GM18858 (cell line): ENCODE data around the gene KIAA0319L.
"Not testable (repeated sequence)": the region's sequence is repeated elsewhere in the genome, so short reads cannot be mapped to it uniquely, and the experiment has no call there.

Experiments
- ATAC-seq: cut with Tn5 transposase; IDR thresholded peaks from one replicate; pipeline ENCODE4 v1.9.1; 2021; ENCODE audit not compliant: unreplicated experiment

KIAA0319L gene

DNA sequence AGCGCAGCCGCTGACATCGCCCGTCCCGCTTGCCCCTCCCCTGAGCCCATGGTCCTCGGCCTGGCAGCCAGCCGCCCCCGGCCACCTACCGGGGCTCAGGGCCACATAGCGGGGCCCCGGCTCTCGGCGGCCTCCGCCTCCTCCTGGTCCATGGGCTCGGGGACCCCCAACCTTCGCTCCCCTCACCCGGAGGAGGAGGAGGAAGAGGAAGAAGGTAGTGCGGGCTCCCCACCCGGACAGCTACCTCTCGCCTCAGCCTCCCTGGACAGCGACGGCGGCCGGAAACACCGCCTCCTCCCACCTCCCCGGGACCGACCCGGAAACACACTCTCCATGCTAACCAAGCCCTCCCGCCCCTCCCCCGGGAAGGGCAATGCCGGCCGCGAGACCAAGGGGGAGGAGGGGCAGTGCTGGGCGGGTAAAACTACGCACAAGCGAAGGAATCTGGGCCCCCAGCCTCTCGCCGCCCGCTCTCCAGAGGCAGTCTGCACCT, at the start of gene KIAA0319L:
KIAA0319L (minus strand) TSS at position 286 of the 493 bp plus-strand sequence. CDS start 2,912 bp downstream, outside the sequence.
- ATAC-seq: peak; percentile 54

DNA sequence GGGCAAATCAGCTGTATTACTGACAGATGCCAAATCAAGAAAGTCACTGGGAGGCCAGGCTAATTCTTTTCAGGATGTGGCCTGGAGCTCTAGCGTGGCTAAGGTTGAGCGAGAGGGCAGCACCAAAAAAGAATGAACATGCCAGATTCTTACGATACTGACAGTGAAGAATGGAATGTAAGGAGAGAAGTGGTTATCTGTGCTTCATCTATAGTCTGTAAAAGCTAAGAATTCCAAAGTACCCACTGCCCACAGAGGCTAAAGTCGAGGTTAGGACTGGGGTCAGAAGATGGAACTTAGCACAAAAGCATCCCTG, 48.6 kb upstream of the KIAA0319L start:
- ATAC-seq: no peak

DNA sequence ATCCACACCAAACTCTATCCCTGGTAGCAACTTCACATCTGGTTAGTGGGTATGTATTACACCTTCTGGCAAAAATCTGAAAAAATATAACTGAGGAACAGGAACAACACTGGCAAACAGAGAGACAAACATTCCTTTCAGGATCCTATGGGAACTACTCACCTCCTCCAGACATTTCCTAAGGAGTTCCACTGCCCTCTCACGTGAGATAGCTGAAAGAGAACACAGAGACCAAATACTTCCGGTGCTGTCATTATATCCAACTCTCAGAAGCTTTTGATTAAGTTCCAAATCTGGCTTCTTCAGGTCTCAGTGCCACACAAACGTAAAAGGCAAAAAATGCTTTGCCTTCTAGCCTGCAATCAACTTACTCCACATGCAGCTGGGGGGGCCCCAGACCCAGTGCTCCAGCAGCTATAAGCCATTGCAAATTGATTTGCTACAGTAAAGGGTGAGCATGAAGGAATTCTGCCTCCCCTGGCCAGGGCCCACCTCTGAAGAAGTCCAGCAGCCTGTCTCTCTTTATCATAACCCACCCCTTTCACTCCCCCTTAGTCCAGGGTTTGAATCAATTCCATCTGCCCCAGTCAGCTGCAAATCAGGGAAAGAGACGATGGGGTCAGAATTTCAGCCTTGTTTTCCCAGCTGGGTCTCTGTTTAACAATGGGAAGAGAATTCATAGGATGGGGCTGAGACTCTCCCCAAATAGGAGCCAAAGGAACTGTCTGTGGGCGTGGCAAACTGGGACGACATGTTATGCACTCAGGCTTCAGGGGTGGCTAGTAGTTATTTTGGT, 48.1 kb upstream of the KIAA0319L start:
- no peak for ATAC-seq

DNA sequence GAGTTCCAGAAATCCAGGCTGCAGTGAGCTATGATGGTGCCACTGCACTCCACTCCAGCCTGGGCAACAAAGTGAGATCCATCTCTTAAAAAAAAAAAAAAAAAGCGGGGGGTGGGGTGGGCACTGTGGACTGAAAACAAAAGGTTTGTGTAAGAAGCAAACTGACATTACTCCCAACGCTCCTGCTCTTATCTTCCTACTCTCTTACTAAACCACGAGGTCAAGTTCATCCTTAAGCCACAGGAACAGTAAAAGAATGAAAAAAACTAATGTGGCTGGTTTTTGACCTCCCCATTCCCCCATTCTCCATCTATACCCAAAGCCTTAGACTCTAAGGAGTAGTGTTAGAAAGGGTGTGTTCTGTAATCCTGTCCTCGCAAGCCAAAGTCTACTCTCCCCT, 46.7 kb upstream of the KIAA0319L start:
- ATAC-seq: no peak

DNA sequence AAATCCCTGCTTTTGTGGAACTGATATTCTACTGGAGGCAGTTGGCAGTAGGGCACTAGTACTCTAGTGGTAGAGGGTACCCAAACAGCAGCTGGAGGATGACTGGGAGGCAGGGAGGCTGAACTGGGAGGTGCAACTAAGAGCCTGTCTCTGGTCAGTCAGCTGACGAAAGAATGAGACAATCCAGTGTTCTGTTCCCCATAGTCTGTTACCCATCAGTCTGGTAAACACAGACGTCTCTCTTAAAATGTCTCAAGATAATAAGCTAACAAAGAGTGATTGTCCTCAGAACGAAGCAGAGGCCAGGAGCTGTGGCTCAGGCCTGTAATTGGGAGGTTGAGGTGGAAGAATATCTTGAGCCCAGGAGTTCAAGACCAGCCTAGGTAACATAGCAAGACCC, 46.3 kb upstream of the KIAA0319L start:
- ATAC-seq: no peak

DNA sequence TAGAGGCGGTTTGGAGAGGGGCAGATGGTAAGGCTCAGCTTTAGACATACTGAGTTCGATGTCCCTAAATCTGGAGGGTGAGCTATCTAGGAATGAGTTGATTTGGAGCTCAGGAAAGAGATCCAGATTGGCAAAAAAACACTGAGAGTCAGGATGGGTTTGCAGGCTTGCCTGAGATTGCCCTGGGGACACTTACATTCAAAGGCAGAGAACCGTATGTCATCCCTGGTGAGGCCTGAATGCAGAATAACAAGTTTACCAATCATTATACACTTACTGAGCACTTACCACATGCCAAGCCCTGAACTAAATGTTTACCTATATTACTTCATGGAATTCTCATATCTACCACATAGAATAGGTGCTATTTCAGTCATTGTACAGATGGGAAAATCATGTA, 43.4 kb upstream of the KIAA0319L start:
- no peak for ATAC-seq

DNA sequence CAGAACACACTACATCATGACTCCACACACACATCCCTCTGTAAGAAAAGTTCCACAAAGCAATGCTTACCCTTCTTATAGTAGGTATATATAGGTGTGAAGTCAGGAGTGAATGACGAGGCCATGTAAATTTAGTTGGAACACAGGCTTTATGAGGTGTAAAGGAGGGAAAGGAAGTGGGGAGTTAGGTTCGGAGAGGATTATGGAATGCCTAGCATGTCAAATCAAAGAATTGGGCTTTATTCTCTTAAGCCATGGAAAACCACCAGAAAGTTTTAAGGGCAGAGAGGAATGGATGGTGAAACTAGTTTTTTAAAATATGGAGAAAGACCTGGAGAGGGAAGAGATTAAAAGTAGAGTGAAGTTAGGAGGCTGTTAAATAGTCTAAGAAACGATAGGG, 42.2 kb upstream of the KIAA0319L start:
- no peak for ATAC-seq

DNA sequence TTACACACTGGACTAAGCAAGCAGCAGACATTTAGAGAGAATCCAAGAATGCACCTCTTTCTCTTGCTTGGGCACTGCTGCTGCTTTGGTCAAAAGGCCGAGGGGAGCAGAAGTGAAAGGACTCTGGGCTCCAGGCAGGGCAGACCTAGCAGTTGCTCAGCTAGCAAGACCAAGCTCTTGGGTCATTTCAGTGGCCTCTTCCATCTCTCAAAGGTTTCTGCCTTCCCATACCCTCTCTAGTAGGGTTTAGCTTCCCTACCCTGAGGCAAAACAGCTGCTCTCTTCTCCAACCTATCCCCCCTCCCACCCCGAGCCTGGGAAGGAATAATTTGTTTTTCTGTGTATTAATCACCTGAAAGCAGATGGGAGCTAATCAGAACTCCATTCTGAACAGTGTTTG, 41.7 kb upstream of the KIAA0319L start:
- ATAC-seq: no peak

DNA sequence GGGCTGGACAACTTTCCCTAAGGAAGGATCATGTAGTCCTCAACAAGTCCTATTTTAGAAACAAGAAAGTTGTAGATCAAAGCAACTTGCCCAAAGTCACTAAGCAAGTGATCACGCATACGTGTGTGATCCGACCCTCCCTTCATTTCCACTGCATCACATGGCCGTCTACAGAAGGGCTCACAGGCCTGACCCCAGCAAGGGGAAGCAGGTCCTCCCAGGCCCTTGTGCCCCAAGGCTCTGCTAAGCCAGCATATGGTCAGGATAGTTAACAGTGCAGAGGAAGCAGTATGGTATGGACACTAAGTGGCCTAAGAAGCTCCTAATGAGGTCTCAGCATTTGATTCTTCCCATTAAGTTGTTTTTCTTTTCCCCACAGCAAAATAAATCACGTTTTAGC, 40.7 kb upstream of the KIAA0319L start:
- no peak for ATAC-seq

DNA sequence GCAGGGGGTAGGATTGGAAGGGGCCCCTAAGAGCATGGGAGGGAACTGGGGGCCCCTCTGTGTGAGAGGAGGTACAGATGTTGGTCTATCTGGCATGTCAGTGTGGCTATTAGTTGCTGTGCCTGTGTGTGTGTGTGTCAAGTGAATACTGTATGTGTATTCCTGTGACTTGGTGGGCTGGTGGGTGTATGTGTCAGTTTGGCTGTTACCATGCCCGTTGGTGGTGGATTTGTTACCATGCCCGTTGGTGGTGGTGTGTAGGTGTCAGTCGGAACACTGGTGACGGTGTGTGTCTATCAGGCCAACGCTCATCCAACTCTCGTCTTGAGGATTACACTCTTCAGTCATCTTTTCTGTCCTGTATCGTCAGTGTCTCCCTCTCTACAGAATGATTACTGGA, 38.5 kb upstream of the KIAA0319L start:
- no peak for ATAC-seq

DNA sequence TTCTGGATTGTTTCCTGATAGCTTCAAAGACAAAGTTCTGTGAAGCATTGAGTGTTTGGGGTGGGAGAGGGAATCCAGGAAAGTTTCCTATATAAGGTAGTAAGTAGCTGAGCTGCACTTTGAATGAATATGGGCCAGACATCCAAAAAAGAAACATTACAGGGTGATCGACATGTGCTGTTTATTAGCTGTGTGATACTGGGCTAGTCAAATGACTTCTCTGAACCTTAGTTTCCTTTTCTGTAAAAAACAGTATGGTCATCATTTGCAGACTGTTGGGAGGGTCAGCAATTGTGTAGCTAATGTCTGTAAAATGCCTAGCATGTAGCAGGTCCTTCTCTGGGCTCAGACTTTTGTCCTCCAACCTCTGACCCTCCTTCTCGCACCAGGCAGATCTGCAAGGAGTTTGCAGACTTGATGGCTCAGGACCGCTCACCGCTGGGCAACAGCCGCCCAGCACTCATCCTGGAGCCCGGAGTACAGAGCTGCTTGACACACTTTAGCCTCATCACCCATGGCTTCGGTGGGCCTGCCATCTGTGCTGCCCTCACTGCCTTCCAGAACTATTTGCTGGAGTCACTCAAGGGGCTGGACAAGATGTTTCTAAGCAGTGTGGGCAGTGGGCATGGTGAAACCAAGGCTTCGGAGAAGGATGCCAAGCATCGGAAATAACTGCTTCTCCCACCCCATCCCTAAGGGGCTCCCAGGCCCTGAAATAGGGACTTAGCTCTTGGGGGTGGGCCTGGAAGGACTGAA, 37.0 kb upstream of the KIAA0319L start:
- no peak for ATAC-seq

DNA sequence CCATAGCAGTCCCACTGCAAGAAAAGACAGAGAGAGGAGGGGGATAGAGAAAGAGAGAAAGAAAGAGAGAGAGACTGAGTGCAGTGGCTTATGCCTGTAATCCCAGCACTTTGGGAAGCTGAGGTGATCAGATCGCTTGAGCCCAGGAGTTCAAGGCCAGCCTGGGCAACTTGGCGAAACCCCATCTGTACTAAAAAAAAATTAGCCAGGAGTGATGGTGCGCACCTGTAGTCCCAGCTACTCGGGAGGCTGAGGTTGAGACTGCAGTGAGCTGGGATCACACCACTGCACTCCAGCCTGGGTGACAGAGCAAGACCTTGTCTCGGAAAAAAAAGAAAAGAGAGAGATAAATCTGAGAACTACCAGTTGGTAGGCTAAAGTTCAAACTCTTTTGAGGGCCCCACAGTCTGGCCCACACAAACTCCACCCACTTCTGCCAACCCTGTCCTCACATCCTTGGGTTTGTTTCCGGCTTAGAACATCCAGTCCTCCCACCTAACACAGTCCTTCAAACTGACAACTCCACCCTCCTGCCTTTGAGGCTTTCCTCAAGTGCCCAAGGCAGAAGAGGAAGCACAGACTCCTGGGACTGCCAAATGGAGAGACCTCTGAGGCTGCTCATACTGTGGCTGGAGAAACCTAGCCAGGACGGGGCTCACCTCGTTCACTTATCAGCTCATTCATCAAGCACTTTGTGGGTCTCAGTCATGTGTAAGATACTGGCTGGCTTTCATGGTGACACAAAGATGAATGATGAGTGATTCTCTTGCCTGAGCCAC, 36.0 kb upstream of the KIAA0319L start:
- no peak for ATAC-seq

DNA sequence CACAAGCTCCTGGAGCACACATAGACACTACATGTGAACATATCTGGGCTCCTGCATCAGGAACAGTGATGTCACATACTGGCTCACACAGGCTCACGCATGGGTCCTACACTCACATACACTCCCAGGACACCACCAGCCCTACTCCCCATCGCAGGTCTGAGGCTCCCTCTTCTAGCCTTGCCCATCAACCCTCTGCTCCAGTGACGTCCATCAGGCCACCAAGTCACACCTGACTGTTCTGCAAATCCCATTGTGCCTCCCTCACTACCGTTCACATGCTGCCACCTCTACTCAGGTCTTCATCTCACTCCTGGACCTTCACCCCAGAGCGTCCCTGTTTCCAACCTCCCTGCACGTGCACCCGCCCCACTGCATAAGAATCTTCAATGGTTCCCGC, 34.0 kb upstream of the KIAA0319L start:
- no peak for ATAC-seq

DNA sequence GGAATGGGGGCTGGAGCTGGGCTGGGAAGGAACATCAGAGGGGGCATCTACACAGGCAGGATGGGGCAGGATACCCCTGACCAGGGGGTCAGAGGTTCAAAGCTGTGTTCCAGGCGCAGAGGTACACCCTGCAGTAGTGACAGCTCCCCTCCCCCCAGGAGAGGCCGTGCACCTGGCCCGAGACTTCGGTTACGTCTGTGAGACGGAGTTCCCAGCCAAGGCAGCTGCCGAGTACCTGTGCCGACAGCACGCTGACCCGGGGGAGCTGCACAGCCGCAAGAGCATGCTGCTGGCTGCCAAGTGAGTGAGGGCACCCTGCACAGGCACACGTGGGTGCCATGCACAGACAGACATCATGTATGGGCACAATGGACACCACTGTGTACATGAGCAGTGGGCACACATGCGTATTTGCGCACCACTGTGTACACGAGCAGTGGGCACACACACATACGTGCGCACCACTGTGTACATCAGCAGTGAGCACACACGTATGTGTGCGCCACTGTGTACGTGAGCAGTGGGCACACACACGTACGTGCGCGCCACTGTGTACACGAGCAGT, 33.4 kb upstream of the KIAA0319L start:
- no peak for ATAC-seq

DNA sequence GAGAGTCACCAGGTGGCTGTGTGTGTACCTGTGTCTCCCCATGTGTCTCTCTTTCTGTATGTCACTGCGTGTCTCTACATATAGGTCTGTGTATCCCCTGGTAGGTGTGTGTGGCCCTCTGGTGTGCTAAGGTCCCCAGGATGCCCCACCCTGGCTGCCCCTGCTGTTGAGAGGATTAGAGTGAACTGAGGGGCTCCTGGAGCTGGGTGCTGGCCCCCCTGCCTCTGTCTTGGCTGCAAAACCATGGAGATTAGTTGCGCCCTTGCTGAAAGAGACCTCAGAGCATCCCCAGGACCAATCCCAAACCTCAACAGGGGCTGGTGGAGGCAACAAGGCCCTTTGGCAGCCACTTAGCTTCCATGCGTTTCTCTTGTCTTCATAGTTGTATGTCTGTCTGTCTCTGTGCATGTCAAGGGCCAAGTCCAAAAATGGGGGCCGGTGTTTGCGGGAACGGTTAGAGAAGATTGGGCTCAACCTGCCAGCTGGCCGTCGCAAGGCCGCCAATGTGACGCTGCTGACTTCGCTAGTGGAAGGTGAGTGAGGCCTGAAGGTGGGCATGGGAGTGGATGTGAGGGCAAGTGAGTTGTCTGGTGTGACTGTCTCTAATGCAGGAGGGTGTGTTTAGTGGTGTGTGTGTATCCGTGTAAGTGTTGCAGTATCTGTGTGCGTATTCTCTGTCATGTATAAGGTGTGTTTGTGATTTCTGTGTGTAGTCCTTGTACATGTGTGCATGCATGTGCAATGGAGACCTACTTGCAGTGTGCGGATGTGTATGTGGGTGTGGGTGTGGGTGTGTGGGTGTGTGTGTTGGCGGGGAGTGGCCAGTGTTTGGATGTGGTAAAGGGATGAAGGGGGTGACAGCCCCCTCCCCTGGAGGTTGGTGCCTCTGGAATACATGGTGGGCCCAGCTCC, 32.6 kb upstream of the KIAA0319L start:
- no peak for ATAC-seq

DNA sequence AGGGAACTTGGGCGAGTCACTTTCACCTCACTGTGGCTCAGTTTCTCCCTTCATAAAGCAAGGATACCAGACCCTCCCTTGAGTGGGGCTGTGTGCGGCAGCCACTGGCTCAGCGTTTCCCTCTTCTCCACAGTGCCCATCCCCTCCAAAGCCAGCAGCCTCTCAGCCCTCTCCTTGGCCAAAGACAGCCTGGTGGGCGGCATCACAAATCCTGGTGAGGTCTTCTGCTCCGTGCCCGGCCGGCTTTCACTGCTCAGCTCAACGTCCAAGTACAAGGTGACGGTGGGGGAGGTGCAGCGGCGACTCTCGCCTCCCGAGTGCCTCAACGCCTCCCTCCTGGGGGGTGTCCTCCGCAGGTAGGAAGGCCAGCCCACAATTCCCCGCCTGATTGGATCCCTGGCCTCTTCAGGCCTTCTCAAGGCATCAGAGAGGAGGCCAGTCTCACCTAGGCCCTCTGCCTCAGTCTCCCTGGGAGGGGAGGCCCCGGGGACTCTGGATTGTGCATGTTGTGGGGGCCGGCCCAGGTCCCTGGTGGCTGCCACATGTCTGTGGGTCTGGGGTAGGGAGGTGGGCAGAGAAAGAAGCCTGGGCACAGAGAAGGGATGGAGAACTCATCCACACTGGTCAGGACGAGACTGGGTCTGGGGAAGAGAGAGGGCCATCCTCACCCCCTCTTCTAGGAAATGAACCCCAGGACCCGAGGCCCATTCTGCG, 31.2 kb upstream of the KIAA0319L start:
- ATAC-seq: no peak

DNA sequence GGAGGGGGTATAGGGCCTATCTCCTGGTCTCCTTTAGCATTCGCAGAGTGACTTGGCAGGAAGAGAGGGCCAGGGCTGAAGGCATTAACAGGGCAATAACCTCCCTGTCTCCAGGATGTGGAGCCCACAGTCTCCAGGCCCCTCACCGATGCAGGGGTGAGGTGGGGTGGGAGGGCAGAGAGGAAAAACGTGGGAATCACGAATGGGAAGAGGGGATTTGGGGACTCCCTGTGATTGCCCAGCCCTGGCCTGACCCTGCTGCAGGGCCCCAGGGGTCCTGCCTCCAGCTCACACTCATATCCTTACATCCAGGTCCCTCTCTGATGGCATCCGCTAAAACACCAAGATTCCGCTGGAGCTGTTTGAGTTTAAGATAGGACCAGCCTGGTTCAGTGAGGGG, 30.5 kb upstream of the KIAA0319L start:
- no peak for ATAC-seq

DNA sequence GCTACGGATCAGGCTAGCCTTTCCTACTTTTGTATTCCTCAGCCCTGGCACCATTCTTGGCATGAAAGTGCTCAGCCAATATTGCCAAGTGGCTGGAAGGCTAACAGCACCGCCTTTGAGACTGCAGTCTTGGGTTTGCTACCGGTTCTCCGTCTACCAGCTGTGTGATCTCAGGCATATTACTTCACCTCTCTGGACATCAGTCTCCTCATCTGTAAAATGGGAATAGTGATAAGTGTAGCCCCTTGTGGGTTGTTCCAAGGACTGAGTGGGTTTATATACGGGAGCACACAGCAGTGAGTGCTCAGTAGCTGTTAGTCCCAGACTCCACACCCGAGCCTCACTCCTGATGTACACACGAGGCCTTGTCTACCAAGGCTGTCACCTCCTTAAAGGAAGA, 29.6 kb upstream of the KIAA0319L start:
- ATAC-seq: no peak

DNA sequence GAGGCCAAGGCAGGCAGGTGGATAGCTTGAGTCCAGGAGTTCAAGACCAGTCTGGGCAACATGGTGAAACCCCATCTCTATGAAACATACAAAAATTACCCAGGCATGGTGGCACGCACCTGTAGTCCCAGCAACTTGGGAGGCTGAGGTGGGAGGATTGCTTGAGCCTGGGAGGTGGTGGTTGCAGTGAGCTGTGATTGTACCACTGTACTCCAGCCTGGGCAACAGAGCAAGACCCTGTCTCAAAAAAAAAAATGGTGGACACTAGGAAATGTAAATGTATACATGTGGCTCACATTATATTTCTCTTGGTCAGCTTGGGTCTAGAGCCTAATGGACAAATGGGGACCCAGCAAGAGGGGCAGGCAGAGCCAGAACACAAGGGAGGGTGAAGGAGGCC, 28.6 kb upstream of the KIAA0319L start:
- not testable (repeated sequence) for ATAC-seq

DNA sequence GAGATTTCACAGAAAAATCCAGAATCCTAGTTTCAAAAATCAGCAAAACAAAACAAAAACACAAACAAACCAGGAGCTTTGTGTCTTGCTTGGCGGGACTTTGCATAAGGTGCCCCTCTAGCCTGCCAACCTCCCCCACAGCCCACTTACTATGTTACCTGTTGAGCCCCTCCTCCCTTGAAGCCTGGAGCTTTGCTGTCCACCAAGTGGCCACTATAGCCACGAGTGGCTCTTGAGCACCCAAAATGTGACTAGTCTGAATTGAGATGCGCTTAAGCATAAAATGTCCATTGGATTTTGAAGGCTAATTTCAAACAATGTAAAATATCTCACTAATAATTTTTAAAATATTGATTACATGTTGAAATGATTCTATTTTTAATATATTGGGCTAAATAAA, 28.1 kb upstream of the KIAA0319L start:
- ATAC-seq: no peak
